Stimulated activated CD4-positive, alpha-beta T cell treated with anti-CD3 and anti-CD28 coated beads, Interleukin-1b, Interleukin-23, amount 100 ng/mL, for 48 hours (primary cell): ENCODE measurements around the gene ADD1.
"Not testable (repeated sequence)": the region's sequence is repeated elsewhere in the genome, so short reads cannot be mapped to it uniquely, and the experiment has no call there.

Source experiments
- DNase-seq: peaks from one replicate; pipeline ENCODE4 v3.0.0-alpha.2; 2020

ADD1 gene

DNA sequence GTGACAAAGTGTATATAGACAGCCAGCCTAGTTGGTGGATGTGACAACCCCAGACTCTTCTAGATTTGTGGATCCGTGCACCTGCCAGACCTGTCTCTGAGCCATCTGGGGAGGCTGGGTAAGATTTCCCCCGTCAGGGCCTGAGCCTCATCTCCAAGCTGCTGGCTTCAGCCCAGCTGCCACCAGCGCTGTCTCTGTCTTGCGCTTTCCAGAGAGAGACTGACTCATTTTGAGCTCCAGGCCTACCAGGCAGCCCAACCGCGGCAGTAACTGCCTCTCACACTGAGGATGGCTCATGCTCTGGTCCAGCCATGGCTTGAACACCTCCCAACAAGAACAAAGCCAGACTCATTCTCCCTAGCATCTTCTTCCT lies 93.1 kb downstream of the ADD1 start:
- peak; percentile 76 for DNase-seq

DNA sequence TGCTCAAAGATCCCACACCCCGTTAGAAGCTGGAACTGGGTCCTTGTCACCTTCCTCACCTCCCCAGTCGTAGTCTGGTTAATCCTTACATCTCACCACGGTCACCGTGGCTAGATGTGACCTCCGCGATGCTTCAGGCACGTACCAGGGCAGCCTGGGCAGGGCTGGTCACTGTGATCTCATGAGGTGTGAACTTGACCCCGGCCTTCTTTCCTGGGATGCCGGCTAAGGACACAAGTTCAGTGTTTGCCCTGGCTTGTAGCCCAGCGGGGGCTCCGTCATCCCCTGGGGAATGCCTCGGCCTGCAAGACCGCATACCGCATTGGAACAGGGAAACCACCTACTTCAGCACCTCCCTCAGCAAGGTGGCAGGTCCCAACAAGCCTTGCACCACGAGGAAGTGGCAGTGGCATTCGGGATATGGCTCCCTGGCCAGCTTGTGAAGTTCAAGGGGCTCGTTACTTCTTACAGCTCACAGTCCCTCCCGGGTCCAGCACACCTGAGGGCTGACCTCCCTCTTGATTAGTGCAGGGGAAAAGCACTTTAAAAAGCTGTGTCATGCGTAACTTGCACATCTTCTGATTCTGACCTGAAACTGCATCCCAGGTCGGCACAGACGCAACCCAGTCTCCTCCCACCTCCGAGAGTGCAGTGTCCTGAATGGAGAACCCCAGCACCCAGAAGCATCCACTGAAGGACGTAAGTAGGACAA lies 93.7 kb downstream of the ADD1 start:
- no peak for DNase-seq

DNA sequence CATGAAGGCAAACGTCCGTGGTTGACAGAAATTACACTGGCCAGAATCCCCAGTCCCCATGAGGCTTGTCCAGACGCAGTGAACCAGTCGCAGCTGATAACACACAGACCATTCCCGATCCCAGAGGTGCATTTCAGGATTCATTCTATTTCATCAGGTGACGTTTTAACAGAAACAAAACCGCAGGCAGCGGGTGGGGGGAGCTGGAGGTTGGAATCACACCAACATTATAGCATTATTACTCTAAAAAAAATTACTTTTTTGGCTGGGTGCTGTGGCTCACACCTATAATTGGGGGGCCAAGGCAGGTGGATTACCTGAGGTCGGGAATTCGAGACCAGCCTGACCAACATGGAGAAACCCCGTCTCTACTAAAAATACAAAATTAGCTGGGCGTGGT lies 94.3 kb downstream of the ADD1 start:
- DNase-seq: no peak

DNA sequence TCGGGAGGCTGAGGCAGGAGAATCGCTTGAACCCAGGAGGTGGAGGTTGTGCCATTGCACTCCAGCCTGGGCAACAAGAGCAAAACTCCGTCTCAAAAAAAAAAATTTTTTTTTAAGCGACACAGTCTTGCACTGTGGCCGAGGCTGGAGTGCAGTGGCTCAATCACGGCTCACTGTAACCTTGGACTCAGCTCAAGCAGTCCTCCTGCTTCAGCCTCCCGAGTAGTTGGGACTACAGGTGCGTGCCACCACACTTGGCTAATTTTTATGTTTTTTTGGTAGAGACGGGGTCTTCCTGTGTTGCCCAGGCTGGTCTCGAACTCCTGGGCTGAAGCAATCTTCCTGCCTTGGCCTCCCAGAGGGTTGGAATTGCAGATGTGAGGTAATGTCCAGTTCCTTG lies 94.8 kb downstream of the ADD1 start:
- DNase-seq: not testable (repeated sequence)

DNA sequence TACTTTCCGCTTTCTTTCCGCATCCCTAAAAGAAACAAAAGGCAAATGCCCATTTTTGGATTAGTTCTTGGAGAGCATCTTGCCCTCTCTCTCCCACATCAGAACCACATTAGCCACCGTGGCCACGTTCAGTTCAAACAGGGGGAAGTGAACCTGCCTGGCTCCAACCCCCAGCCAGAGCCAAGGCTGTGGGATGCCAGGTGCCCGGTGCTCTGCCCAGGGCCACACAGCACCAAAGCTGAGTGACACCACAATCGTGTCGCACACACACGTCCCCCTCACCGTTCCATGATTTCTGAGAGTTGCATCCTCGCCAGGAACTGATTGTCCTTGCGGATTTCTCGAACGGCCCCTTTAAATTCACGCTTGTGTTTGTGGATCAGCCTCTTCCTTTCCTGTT lies 95.3 kb downstream of the ADD1 start:
- no peak for DNase-seq

DNA sequence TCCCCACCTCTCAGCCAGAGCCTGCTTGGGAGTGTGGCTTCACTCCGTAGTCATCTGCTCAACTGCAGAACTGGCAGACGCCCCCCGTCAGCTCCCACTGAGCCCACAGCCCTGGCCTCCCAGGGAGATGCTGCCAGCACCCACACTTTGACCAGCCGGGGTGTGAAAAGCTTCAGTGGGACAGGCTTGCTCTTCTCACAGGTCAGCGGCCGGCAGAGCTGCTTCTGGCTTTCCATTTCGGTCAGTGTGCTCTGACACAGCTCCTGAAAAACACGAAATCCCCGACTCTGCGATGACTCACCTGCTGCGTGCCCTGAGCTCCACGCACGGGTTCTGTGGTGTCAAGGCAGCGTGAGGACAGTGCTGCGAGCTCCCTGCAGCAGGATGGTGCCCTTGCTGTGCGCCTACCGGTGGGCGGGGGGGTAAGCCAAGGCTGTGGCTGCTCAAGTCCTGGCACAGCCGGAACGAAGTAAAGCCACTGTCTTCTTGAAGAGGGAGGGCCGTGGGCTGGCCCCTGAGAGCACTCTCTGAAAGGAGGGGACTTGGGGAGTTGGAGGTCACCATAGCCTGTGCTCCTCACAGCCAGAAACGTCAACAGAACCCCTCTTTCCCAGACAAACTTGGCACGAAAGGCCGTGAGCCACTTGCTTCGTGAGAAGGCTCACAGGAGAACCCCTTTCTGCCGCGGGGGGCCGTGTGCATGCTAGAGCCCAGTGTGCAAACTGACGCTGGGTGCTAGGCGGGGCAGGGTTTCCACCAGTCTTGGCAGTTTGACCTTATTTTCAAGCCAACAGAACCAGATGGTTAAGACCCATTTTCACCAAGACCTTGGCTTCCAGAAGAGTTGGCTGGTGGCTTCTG lies 96.0 kb downstream of the ADD1 start:
- no peak for DNase-seq

DNA sequence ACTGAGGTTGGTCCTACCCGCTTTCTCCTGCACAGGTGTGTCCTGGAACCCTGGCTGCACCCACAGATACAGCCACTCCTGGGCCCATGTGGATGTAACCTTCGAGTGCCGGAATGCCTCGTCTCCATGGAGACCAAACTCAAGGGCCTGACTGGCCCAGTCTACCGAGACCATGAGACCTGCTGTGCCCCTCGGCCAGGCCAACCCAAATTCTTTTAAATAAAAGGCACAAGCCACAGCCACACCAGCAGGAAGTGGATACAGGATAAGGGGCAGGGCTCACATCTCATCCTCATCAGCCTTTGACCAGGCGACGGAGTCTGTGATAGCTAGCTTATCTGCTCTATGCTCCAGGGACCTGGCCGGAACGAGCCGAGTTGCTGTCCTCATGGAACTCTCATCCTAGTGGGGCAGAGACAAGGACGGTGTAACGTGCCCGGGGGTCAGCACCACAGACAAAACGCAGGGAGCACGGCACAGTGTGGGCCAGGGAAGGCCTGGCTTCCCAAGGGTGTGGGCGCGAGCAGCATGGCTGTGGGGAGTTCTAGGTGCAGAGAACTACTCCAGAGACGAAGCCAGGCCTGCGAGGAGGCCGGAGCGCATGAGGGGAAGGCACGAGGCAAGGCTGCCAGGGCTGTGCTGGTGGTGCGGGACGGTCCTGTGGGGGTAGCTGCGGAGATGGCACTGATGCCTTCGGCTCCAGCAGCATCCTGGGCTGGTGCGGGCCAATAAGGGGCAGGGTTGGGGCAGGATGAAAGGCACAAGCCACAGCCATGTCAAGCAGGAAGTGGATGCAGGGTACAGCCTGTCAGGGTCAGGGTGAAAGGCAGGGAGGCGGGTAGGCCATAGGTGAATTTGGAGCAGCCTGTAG lies 96.9 kb downstream of the ADD1 start:
- no peak for DNase-seq

DNA sequence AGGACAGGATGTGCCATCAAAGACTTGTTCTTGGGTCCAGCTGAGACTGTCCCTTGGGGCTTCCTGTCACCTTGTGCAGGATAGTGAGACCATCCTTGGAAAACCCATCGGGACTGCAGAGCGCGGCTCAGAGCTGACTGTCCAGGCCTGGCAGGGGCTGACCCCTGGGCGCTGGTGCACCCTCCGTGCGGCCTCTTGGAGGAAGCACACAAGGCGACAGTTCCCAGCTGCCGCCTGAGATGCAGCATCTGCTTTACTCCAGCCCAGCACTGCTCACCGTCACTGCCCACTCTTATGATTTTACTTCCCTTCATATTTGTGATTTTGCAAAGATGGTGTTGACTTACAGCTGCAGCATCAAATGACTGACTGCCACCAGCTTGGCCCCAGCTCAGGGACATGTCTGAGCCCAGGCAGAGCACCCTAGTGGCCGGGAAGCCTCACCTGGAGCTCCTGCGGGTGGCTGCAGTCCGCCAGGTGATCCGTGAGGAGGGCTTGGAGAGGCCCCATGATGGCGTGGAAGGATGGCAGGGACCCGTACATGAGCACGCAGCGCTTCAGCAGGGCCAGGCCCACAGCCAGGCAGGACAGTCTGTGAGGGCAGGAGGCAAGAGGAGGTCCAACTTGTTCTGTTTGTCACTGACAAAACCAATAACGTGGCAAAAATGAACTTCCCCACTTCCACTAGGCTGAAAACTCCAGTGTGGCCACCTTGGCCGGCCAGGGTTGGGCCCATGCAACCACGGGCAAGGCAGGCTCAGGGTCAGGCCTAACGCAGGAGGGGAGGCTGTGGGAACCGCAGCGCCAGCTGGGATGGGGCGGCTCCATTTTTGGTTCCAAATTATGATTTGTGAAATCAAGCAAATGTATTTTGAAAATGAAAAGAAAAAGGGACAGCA lies 97.7 kb downstream of the ADD1 start:
- no peak for DNase-seq

DNA sequence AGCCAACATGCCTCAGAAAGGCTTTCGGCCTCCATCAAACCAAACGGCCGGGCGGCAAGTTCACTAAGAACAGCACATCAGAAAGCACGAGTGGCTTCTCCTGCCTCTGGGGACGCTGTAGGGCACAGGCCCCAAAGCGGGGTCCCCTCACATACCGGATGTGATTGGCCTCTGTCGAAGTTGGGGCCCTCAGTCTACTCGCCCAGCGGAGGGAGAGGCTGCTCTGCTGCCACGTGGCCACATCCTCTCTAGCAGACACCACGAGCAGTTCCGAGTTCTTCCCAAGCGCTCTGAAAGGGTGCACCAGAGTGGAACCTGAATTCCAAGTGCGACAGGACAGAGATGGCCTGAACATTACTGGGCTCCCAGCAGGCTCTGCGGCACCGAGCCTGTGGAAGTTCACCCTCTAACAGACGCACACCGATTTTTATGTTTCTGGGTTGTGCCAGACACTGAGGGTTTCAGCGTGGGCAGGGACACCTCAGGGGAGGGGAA lies 98.4 kb downstream of the ADD1 start:
- no peak for DNase-seq

DNA sequence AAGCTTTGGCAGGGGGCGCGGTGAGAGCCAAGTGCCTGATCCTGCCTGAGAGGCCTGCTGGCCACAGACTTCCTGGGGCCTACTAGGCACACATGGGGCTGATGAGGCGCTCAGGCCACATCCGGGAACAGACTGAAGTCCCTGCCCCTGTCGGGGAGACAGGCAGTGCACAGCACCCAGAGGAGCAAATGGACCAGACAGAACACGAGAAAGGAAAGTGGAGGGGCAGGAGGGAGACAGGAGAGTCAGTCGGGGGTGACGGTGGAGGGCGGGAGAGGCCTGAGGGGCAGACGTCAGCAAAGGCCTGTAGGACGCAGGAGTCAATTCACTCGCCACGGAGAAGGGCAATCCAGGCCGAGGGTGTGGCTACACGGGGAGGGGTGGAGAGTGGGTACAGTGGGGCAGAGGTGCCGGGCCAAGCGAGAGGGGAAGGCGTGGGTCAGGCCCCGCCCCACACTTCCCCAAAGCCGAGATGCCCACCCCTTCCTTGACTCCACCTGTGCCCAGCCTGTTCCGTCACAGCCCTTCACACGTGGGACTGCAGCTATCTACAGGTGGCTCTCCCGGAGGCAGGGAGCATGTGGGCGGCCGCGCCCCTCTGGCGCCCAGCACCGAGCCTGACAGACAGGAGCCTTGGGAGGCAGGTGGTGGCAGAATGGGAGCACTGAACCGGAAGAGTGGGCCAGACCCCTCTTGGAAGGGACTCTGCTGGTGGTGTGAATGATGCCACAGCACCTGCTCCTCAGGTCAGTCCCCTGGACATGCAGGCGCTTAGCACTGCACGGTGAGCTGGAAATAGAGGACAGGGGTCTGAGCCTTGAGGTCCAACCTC lies 99.1 kb downstream of the ADD1 start:
- no peak for DNase-seq

DNA sequence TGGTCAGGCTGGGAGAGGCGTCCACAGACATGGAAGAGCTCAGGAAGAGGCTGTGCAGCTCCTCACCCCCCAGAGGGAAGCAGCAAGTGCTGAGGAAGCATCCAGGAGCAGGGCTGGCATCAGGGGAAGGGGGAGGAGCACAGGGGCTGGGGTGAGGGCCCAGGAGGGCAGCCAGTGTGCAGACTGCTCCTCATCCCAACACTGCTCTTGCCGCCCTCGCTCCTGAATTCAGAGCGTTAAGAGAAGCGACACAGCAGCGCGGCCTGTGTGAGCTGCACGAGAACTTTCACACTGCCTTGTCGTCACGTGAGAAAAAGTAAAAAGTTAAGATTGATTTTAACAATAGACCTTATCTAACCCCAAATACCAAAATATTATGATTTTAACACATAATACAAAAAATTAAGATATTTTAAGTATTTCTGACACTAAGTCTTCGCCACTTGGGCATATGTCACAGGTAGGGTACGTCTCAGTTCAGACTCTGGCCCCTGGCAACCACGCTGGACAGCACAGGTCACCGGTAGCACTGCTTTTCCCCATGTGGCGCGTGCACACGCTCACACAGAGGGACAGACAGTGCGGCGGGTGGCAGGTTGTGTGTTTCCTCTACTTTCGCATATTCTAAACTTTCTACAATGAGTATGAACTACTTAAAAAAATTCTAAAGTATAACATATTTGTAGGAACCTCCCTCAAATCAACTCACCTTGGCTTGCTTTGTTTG lies 99.9 kb downstream of the ADD1 start:
- no peak for DNase-seq

DNA sequence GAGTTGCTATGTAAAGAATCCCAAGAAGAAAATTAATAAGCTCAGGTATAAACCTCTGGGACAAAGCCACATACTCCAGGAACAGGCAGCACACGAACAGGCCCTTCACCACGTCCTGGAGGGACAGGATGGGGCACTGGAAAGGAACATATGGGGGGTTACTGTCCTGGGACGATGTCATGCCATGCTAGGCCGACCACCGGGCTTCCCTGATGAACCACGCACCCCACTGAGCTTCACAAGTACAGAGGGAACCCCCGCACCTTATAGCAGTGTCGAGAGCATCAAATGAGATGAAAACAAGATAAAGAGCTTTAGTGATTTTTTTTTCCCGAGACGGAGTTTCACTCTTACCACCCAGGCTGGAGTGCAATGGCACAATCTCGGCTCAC lies 100.4 kb downstream of the ADD1 start:
- DNase-seq: no peak

DNA sequence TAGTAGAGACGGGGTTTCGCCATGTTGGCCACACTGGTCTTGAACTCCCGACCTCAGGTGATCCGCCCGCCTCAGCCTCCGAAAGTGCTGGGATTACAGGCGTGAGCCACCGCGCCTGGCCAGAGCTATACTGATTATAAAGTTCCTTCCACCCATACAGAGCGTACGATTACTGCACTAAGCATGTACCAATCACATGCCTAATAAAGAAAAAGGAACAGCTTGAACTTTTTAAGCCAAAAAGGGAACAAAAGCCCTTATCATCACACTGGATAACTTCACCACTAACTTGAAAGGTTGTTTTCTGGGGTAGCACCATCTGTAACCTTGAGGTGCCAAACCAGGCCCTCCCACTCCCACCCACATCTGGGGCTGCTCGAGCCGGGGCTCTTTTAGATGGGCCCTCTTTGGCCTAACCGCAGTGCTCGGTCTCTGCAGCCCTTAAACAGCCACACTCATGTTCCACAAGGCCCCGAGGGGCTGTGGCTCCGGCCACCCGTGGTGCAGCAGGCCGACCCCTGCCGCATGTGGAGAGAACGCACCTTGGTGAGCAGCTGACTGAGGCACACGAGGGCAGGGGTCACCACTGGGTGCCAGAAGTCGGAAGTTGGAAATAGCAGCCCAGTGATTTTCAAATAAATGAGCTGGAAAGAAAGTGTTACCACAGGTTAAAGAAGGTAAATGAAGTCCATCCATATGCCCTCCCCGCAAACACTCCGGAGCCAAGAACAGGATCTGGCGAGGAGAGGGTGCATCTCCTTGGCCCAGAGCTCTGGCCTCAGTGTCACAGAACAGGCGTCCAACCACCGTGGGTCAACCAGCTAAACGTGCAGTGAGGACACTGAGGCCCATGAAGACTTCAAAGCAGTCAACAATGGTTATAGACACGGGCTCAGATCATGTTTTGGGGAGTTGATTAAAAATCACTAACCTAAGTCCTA lies 101.2 kb downstream of the ADD1 start:
- no peak for DNase-seq

DNA sequence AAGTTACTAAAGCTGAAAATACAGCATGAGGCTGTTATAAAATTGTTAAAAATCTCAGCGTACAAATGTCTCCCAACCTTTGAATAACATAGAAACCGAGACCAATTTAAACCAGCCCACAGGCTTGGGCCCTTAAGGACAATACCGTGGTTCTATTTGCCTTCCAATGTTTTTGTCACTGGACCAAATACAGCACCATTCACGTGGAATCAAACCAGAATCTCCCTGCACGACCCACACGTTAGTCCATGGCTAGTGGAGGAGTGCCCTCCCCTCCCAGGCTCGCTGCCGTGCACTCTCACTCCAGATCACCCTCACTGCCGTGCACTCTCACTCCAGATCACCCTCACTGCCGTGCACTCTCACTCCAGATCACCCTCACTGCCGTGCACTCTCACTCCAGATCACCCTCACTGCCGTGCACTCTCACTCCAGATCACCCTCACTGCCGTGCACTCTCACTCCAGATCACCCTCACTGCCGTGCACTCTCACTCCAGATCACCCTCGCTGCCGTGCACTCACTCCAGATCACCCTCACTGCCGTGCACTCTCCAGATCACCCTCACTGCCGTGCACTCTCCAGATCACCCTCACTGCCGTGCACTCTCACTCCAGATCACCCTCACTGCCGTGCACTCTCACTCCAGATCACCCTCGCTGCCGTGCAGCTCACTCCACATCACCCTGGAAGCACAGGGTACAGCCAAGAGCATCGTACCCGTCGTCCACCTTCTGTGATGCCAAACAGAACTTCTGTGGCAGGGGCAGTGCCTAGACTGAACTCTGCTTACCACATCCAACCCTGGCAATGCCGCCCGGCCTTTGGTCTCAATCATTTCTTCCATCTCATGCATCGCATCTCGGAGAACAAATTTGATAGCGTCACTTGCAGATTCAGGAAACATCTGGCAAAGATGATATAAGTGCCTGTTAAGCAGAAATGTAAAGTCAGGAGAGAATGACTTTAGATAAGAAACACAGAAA lies 102.3 kb downstream of the ADD1 start:
- not testable (repeated sequence) for DNase-seq

DNA sequence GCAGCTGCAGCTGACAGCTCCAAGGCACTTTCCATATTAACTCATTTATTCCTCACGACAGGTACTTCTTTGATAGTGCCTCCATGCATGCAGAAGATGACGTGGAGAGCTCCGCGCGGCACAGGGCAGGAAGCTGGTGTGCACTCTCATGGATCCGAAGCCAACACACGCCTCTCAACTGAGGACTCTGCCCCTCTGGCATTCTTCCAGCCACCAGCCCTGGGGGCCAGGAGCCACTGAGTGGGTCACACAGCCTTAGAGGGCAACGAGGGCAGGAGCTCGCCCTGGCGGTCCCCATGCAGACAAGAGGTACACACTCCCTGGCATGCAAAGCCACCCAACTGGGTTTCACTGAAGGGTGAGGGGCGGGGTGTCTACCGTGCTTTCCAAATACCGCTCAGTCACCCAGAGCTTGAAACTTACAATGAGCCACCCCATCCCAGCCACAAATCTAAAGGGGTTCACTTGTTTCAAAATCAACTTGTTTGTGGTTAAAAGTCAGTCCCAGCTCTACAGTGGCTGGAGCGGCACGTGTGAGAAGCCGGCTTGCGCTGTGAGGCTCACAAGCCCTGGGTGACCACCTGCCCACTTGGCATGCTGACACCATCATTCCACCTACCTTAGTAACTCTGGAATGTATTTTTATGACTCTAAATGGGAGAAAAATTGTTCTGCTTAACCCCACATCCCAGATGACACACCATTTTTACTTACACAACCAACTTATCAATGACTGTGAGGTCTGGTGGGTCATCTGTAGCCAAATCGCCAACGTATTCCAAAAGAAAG lies 103.4 kb downstream of the ADD1 start:
- no peak for DNase-seq

DNA sequence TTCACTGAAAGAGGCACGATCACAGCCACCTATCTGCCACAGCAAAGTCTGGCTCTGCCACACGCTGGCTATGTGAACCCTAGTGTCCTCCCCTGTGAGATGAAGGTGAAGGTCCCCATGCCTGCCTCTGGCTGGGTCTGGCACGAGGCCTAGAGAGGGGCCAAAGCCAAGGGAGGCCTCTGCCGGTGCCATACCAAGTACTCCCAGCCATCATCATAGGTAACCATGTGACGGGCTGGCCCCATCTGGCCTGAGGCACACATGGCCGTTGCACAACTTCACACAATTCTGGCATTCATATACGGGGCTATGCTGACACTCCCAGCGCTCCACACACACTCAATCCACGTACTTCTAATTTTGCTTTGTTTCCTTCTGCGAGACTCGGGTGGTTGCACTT lies 104.3 kb downstream of the ADD1 start:
- DNase-seq: no peak
